Neural progenitor cell (in vitro differentiated cells): ENCODE measurements around the gene LHX6.

Source experiments
- CTCF ChIP-seq: fragments of 200-600 bp; sonication (generic); IDR thresholded peaks from 2 replicates; pipeline ENCODE4 v1.5.1; 2017; ENCODE audit warnings: antibody characterized with exemption, mild to moderate bottlenecking
- EZH2 ChIP-seq: fragments of 200-600 bp; sonication (generic); IDR thresholded peaks from 2 replicates; pipeline ENCODE4 v1.6.1; 2017; ENCODE audit warnings: antibody characterized with exemption, mild to moderate bottlenecking, moderate library complexity

- TF ChIP-seq CTCF (no peak), EZH2 (no peak)
These were observed 11.1 kb downstream of the LHX6 start for GRCh38 chr9:122217640-122218039.
